A204.1 (cell line): ENCODE results near the gene ERGIC1.
"Not testable (repeated sequence)": the region's sequence is repeated elsewhere in the genome, so short reads cannot be mapped to it uniquely, and the experiment has no call there.

Experiments
- FAIRE-seq: peaks from 2 replicates; lab custom pipeline; 2012; peaks lifted over from hg19 to GRCh38; lab: Jason Lieb, UNC

ERGIC1 gene, protein sequence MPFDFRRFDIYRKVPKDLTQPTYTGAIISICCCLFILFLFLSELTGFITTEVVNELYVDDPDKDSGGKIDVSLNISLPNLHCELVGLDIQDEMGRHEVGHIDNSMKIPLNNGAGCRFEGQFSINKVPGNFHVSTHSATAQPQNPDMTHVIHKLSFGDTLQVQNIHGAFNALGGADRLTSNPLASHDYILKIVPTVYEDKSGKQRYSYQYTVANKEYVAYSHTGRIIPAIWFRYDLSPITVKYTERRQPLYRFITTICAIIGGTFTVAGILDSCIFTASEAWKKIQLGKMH

DNA sequence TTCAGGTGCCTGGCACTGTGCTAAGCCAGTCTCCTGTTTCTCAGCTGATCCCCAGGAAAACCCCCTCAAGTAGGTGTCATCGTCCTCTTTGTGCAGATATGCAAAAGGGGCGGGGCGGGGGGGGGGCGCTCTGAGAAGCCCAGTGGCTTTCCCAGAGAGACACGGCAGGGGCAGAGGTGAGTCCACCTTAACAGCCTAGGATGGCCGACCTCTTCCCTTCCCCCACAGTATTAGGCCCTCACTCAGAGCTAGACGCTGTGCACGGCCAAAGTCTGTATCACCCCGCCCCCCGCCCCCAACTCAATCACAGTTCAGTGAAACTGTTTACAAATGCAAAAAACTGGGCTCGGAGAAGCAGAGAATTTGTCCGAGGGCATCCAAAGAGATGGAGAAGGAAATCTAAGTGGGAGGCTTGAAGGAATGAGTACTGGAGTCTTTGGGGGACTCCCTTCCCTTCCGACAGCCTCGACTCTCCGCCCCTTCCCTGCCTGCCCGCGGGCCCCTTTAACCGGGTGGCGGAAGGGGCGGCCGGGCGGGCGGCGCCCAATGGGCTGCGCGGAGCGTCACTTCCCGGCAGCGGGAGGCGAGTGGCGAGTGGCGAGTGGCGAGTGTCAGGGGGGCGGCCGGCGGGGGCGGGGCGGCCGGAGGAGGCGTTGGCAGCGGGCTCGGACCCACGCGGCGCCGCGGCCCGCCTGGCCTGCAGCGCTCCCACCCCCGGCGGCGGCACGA lies at the start of gene ERGIC1:
Gene ERGIC1, plus strand, starts transcription at position 566 of the 729 bp plus-strand sequence. Its CDS starts 163 bp downstream, at position 729.
- FAIRE-seq: no peak

DNA sequence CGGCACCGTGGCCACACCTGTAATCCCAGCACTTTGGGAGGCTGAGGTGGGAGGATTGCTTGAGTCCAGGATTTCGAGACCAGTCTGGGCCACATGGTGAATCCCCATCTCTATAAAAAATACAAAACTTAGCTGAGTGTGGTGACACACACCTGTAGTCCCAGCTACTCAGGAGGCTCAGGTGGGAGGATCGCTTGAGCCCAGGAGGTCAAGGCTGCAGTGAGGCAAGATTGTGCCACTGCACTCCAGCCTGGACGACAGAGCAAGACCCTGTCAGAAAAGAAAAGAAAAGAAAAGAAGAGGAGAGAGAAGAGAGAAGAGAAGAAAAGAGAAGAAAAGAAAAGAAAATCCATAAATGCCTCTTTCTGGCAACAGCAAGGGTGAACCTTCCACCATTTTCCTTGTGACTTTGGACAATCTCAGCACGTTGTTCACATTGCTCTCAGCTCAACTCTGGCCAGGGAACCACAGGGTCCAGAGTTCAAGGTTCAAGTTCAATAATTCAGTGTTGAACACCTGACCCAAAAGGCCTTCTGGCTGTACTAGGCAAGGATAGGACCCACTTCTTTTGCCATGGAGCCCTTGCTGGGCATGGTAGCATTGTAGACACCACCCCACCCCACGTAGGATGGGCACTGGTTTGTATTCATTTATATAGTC lies 48.5 kb upstream of the ERGIC1 start:
- no peak for FAIRE-seq

DNA sequence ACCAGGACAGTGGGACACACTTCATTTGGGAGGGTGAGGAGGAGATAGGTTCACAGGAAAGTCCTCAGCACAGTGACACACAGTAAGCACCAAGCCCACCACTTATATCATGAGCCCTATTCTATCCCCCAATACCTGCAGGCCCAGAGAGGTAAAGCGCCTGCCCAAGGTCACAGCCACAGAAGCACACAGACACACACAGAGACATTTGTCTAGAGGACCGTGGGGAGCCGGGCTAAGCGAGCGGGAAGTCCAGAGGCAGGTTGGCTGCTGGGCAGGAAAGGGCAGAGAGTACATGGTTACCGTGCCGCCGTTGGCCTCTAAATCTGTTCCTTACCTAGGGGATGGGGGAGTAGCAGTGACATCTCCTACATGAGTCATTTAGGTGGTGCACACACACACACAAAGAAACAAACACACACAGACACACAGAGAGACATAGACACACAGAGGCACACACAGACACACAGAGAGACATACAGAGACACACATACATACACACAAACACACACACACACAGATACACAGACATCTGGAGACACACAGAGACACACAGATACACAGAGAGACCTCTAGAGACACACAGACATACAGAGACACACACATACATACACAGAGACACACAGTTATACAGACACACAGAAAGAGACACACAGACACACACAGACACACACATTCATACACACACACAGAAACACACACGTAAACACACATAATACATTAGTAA lies 47.2 kb upstream of the ERGIC1 start:
- no peak for FAIRE-seq

DNA sequence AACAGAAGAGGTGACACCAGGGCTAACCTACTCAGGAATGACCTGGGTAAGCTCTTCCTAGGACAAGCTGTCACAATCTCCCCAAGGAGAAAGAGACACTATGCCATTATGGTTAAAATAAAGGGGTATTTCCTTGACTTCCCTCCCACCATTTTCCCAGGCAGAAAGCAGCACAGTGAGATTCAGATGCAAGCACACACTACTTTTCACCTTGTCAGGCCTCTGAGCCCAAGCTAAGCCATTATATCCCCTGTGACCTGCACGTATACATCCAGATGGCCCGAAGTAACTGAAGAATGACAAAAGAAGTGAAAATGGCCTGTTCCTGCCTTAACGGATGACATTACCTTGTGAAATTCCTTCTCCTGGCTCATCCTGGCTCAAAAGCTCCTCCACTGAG lies 46.5 kb upstream of the ERGIC1 start:
- not testable (repeated sequence) for FAIRE-seq

DNA sequence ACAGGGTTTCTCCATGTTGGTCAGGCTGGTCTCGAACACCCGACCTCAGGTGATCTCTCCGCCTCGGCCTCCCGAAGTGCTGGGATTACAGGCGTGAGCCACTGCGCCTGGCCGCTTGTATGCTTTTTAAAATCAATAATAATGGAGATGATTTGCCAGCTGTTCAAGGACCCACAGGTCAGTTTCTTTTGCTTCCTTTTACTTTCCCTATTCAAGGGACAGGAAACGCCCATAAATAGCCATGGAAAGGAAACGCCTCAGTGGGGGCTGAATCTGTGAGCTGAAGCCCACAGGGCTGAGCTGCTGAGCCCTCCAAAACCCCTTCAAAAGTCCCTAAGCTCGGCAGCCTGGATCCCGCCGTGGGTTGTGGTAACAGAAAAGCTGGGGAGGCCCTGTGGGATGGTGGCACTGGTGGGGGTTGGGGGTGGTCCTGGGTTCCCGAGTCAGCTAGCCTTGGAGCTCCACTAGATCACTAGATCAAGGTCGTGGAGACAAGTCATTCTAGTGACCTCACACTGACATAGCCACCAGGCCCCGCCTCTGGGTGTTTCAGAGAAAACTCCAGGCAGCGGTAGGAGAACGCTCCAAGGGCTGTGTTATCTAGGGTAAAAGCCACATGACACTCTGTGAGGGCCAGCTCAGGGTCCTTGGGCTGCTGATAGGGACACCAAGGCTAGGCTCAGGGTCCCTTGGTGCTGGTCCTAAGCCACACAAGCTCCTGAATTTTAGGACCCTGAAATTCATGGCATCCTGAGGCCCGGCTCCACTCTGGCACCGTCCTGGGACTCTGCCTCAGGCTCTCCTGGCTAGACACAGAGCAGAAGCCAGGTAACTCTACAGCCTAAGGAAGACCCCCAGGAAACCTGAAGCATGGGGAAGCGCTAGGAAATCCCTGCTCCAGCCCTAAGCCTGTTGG lies 45.0 kb upstream of the ERGIC1 start:
- no peak for FAIRE-seq

DNA sequence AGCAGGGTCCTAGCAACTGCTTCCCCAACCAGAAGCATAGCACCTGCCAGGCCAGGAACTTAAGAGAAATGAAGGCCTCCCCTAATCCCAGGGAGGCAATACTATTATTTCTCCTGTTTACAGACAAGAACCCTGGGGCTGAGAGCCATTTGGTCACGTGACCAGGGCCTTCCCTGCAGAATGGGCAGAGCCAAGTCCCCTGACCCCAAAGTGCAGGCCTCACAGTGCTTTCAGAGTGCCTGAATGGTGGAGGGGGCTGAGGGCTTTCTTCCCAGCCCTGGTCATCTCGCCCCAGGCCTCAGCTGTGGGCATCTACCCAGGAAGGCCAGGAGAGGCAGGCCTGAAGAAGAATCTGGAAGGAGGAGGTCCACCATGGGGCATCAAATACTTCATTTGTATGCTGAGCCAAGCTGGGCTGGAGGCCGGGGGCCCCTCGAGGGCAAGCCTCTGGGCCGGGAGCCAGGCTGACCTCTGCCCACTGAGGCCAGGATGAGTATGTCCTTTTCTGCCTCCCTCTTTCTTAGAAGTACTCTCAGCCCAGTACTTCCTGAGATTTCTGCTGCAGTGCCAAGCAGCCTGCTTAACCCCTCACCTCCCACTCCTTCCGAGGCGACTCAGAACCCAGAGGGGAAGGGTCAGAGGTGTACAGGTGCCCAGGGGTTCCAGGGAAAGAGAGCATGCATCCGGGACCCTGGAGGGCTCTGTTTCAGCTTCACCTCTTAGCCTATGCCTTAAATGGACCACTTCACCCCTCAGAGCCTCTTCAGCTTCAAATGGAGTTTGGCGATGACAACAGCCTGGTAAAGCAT lies 44.2 kb upstream of the ERGIC1 start:
- FAIRE-seq: no peak

DNA sequence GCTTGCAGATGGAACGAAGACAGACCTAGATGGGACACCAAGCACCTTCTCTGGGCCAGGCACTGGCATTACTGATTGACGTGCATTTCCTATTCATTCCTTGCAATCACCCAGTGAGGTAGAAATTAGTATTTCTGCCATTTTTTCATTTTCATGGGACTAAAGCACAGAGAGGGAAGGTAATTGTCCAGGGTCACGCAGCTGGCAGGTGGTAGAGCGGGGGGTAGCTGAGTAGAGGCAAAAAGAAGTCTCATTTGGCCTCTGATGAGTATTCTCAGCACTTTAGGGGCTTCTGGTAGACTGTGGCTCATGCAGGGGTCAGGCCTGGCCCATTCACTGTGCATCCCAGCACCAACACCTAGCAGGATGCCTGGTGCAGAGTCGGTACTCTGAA lies 43.6 kb upstream of the ERGIC1 start:
- no peak for FAIRE-seq

DNA sequence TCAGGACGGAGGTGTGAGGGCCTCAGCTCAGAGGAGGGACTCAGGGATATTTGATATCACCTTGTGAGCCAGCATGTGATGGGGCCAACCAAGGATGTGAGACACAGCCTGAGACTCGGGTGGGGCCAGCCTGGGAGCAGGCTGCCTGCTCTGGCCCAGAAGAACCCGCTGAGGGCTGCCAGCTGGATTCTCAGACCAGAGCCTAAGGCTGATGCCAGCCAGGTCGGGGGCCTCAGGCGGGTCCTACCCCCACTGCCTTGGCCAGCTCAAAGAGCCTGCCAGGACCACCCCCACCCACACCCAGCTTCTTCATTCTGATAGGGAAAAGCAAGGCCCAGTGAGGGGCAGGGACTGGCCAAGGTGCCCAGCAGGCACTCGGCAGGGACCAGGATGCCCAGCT lies 42.8 kb upstream of the ERGIC1 start:
- FAIRE-seq: no peak

DNA sequence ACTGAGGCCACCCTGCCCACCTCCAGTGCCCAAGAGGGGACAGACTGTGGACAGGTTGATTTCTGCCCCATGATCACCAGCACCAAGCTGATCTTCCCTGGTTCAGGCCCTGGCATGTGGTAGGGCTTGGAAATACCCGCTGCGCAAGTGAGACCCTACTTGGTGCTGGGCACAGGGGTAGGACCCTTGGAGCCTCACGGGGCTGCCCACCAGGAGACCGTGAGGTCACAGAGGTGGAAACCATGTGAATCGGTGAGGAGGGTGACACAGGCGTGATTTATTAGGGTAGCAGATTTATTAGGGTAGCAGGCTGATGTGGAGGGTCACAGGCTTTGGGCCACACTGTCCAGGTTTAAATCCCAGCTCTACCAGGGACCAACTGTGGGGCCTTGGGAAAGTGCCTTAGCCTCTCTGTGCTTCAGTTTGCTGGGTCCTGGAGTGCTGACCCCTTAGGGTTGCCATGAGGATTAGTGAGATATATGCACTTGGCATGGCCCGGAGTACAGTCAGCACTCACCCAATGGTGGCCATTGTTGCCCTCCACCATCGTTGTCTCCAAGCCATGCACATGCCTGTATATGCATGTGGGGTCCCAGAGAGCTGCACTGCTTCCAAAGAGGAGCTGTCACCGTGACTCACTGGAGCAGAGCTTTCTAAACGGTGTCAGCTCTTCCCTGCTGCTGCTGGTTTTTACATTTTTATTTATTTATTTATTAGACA lies 42.2 kb upstream of the ERGIC1 start:
- FAIRE-seq: no peak

DNA sequence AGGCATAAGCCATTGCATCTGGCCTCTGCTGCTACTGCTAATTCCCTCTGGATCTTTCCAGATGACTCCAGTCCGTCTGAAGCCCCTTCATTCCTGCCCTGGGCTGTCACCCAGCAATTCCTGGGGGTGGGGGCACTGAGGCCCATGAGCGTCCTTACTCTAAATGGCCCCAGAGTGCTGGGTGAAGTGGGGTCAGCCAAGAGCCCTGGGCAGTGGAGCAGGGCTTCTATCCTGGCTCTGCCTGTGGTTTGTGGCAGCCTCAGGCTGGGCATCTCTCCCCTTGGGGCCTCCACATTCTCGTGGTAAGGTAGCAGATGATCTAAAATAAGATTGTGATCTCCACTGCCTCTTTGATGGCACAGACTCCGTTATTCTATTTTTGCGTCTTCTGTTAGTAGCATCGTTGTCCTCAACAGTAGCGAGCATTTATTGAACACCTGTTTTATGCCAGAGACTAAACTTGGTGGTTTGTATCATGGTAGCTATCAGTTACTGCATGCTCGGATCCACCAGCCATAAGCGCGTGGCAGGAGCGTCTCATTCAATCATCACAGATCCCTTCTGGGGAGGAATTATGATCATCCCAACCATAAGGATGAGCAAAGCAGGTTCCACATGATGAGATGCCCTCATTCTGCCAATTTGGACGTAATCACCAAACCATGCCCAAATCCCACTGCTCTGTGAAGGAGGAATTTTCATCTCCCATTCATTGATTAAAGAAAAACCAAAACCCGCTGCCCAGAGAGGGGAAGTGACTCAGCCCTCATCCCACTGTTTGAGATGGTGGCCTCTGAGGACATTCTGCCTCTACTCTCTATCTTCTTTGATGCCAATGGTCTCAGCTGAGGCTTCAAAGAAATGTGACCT lies 41.1 kb upstream of the ERGIC1 start:
- no peak for FAIRE-seq

DNA sequence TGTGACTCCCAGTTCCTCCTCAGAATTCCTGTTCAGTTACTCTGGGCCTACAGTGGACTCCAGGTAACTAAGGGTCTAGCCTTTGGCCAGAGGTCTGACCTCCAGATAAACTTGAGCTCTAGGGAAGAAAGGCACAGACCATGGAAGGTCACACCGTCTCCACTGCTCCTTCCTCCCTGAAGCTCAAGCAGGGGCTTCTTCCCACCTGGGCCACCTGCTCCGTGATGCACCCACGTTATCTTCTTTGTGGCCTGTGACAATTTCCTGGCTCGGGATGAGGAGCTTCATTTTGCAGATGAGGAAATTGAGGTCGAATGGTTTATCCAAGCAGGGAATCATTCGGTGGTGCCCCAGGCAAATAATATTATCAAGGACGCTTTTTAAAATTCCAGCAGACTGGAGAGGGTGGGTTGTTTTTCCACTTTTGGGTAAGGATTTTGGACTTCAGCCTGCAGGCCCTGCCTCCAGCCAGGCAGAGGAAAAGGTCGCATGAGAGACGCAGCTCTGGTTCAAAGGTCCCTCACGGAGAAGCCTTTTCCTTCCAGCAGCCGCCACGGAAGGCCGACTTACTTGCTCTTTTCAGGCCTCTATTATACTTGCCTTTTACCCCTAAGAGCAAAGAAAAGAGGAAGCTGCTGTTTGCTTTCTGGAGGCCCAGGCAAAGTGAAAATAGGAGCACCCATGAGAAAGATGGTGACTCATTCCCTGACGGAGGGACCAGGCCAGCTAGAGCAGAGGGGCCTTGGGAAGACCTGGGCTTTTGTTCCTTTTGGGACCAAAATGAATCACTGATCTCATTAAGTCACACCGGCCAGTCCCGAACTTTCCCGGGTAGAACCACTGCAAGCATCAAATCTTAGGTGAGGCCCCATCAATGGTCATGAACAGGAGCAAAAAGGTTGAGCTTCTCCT lies 40.2 kb upstream of the ERGIC1 start:
- no peak for FAIRE-seq

DNA sequence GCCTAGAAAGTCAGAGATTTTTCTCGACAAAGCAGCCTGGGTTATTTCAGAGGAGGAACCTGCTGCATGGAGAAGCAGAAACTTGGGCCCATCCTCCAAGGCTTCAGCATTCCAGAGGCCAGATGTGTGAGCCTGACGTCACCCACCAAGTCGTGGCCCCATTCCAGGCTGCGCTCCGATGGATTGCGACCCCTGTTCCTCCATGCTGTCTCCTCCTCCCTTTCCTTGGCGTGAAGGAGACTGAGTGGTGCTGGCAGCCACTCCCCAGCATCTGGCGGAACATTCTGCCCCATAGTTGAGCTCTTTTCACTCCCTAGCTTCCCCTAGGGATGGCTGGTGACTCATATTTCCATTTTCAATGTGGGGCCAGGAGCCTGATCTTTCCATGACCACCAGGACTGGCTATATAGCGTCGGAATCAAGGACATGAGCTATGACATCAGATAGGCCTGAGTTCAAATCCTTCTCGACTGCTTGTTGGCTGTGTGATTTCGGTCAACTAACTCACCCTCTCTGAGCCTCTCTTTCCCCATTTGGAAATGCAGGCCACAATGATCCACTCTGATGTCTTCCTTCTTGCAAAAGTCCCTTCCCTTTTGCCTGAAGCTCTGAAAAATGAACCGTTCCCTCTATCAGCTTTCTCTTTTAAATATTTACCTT lies 38.6 kb upstream of the ERGIC1 start:
- no peak for FAIRE-seq

DNA sequence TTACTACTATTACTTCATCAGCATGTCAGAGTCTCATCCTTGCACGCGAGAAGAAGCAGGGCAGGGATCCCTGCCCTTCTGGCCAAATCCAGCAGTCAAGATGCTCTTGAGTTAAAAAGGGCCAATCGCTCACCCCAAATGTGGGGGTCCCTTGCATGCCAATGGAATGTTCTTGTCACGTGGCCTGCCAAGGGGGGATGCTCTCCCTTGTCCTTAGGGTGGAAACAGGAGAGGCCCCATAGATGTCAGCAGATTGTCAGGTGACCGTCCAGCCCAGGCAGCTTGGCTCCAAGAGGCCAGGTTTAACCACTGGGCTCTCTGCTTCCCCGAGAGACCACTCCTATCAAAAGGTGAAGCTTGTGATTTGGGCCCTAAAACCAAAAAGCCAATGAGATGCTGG lies 37.7 kb upstream of the ERGIC1 start:
- no peak for FAIRE-seq

DNA sequence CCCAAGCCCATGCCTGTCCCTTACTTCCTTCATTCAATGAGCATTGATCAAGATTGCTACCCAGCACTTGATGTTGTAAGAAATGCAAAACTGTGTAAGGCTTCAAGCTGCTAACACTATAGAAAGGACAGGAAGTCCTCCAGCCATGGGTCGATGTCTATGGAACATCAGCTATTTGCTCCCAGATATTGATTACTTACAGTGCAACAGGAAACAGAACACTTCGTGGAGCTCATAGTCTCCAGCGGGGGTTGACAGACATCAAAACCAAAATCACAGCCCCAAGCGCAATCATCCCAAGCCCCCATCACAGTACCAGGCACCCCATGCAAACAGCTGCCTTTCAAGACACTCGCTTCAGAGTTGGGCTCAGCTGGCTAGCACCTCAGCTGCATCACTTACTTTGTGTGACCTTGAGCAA lies 36.3 kb upstream of the ERGIC1 start:
- no peak for FAIRE-seq

DNA sequence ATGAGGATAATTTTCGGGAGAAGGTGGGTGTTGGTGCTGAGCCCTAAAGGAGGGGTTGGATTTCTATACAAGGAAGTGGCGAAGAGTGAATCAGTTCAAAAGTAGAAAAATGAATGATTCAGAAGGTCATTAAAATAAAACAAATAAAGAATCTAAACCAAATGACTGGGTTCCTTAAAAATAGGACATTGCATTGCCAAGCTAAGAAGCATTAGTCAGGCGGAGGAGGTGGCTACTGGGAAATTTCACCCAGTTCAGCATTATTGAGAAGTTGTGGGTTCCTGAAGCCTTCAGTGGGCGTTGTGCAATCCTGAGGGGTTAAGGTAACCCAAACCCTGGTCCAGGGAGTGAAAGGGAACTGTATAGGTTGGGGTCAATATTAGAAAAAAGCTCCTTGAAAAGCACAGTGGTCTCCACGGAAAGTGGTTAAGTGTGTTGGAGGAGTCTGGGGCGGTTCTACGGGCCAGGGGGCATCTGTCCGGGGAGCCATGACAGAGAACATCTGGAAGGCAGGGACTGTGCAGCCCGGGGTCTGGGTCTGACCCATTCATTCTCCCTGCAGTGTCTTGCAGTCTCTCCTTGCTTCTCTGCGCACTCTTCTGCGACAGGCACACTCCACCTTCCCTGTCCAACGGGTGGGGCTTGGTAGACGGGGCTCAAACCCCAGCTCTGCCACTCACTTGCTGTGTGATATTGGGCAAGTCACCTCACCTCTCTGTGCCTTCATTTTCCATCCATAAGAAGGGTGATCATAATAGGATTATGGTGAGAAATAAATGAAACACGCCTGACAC lies 35.4 kb upstream of the ERGIC1 start:
- no peak for FAIRE-seq

DNA sequence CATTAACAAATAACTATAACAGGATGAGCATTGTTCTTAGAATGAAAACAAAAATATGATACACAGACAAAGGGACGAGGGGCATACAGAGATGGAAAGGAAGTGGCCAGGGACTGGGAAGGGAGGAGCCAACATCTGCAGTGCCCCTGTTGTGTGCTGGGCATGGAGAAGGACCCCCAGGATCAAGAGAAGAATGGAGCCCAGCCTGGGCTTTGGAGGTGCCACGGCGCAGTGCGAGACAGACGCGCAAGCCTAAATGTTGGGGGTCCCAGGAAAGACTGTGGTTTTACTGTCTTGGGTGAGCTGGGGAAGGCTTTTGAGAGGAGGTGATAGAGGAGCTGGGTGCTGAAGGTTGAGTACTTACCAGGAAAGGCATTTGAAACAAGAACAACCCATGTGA lies 34.6 kb upstream of the ERGIC1 start:
- no peak for FAIRE-seq
